ENCODE measurements around the gene ADCY10.

DNA sequence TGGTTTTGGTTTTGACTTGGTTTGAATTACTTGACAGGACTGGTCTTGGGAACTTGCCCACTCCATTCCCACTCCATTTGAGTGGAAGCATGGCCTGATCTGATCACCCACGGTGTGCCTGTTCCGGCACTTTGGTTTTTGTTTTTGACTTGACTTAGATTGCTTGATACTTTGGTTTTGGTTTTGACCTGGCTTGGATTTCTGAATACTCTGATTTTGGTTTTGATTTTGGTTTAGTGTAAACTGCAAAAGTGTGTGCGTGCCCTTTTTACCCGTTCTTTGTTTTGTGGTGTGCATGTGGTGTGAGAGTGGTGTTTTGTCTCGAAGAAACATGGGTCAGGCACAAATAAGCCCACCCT, 50.0 kb downstream of the ADCY10 start:
- no peak for TF ChIP-seq SIX5 (IDR thresholded peaks at IDR 0.05; ENCODE audit: low read depth, low read length)
- no peak for TF ChIP-seq CTCF (IDR thresholded peaks at IDR 0.05; ENCODE audit: control extremely low read depth in 1 of 3, insufficient read depth in 1 of 3, low read depth in 1 of 3, low read length in 3 of 3)
- TF ChIP-seq RNF2 (IDR thresholded peaks at IDR 0.05; ENCODE audit: borderline replicate concordance, low read depth, low read length, missing control alignments, poor library complexity, severe bottlenecking) = no peak
- no peak for TF ChIP-seq SP4 (IDR thresholded peaks at IDR 0.05; ENCODE audit: low read length)
